Measurements from ENCODE around the gene MPZL1. TPM values are rescaled to one million over a fixed set of nuclear protein-coding genes. Genes with fewer than 3 reads are reported as not detected.

The MPZL1 gene
- total and polyA plus RNA-seq, 5 donors from 2014 or later: 3.3 to 10.0 (median 8.4) TPM

- no peaks in the 10 kb centered on the region for H3K27me3 ChIP-seq (ENCODE audit: control insufficient read depth, insufficient read depth, low read length)
Measured at GRCh38 chr1:167695756-167696561, 25.8 kb upstream of the MPZL1 start.

GRCh38 chr1:167697667-167698141 is 24.1 kb upstream of the MPZL1 start:
- Histone ChIP-seq H3K36me3 (ENCODE audit: control insufficient read depth, insufficient read depth, low read length) (peaks cover 96% of the 10 kb centered on the region), H3K27ac (ENCODE audit: insufficient read depth, low read length, poor library complexity, severe bottlenecking) (no peak overlapping the region), H3K9me3 (ENCODE audit: control insufficient read depth in 2 of 2, low read length in 2 of 2) (no peaks in the 10 kb centered on the region), H3K4me1 (ENCODE audit: control insufficient read depth, insufficient read depth, low read length, poor library complexity, severe bottlenecking) (no peaks in the 10 kb centered on the region), H3K27me3 (ENCODE audit: control insufficient read depth, insufficient read depth, low read length) (no peaks in the 10 kb centered on the region), H3K4me3 (ENCODE audit: low read depth, low read length) (no peak overlapping the region)
- H3K27ac Mint-ChIP-seq: no peak overlapping the region
- DNase-seq: no peak
- no peak for ATAC-seq (ENCODE audit: low read depth in 2 of 2)
- H3K4me1 Mint-ChIP-seq: peaks cover 0 to 14% (median 12%) of the 10 kb centered on the region in 4 donors
- H3K36me3 Mint-ChIP-seq: peaks cover 62% of the 10 kb centered on the region
- no peaks in the 10 kb centered on the region for H3K9me3 Mint-ChIP-seq
- no peak overlapping the region for H3K4me3 Mint-ChIP-seq
- no peaks in the 10 kb centered on the region for H3K27me3 Mint-ChIP-seq

More at GRCh38 chr1:167695756-167696561, 25.8 kb upstream of the MPZL1 start:
- Histone ChIP-seq H3K27ac (ENCODE audit: insufficient read depth, low read length, poor library complexity, severe bottlenecking) (no peak overlapping the region), H3K9me3 (ENCODE audit: control insufficient read depth in 2 of 2, low read length in 2 of 2) (no peaks in the 10 kb centered on the region), H3K36me3 (ENCODE audit: control insufficient read depth, insufficient read depth, low read length) (peaks cover 97% of the 10 kb centered on the region), H3K4me3 (ENCODE audit: low read depth, low read length) (no peak overlapping the region), H3K4me1 (ENCODE audit: control insufficient read depth, insufficient read depth, low read length, poor library complexity, severe bottlenecking) (no peaks in the 10 kb centered on the region)
- H3K36me3 Mint-ChIP-seq: peaks cover 65% of the 10 kb centered on the region
- H3K4me1 Mint-ChIP-seq: peaks cover 0 to 14% (median 7%) of the 10 kb centered on the region in 4 donors
- no peak overlapping the region for H3K4me3 Mint-ChIP-seq
- ATAC-seq (ENCODE audit: low read depth in 2 of 2) (no peak), DNase-seq (no peak)
- H3K27me3 Mint-ChIP-seq: no peaks in the 10 kb centered on the region
- no peaks in the 10 kb centered on the region for H3K9me3 Mint-ChIP-seq
- peak overlapping the region in 1 of 3 donors; percentile 72 for H3K27ac Mint-ChIP-seq

- Mint-ChIP-seq H3K36me3 (peaks cover 64% of the 10 kb centered on the region), H3K4me3 (no peak overlapping the region)
- no peaks in the 10 kb centered on the region for H3K9me3 ChIP-seq (ENCODE audit: control insufficient read depth in 2 of 2, low read length in 2 of 2)
Measured at GRCh38 chr1:167698313-167698712, 23.5 kb upstream of the MPZL1 start.

GRCh38 chr1:167701510-167701909 is 20.3 kb upstream of the MPZL1 start:
- Histone ChIP-seq H3K4me1 (ENCODE audit: control insufficient read depth, insufficient read depth, low read length, poor library complexity, severe bottlenecking) (no peaks in the 10 kb centered on the region), H3K4me3 (ENCODE audit: low read depth, low read length) (no peak overlapping the region), H3K27ac (ENCODE audit: insufficient read depth, low read length, poor library complexity, severe bottlenecking) (peak overlapping the region; percentile 15), H3K27me3 (ENCODE audit: control insufficient read depth, insufficient read depth, low read length) (no peaks in the 10 kb centered on the region), H3K36me3 (ENCODE audit: control insufficient read depth, insufficient read depth, low read length) (peaks cover 96% of the 10 kb centered on the region), H3K9me3 (ENCODE audit: control insufficient read depth in 2 of 2, low read length in 2 of 2) (no peaks in the 10 kb centered on the region)
- H3K4me3 Mint-ChIP-seq: no peak overlapping the region
- H3K4me1 Mint-ChIP-seq: peaks cover 14 to 26% (median 21%) of the 10 kb centered on the region in 4 donors
- peaks cover 60% of the 10 kb centered on the region for H3K36me3 Mint-ChIP-seq
- DNase-seq (no peak), ATAC-seq (ENCODE audit: low read depth in 2 of 2) (no peak)
- H3K9me3 Mint-ChIP-seq: no peaks in the 10 kb centered on the region
- H3K27me3 Mint-ChIP-seq: no peaks in the 10 kb centered on the region
- H3K27ac Mint-ChIP-seq: peak overlapping the region in 2 of 3 donors; percentile 28 to 52

More at GRCh38 chr1:167698313-167698712, 23.5 kb upstream of the MPZL1 start:
- Mint-ChIP-seq H3K27me3 (no peaks in the 10 kb centered on the region), H3K4me1 (peaks cover 5 to 19% (median 16%) of the 10 kb centered on the region in 4 donors), H3K27ac (no peak overlapping the region), H3K9me3 (no peaks in the 10 kb centered on the region)
- DNase-seq (no peak), ATAC-seq (ENCODE audit: low read depth in 2 of 2) (no peak)
- Histone ChIP-seq H3K4me1 (ENCODE audit: control insufficient read depth, insufficient read depth, low read length, poor library complexity, severe bottlenecking) (no peaks in the 10 kb centered on the region), H3K27ac (ENCODE audit: insufficient read depth, low read length, poor library complexity, severe bottlenecking) (no peak overlapping the region), H3K4me3 (ENCODE audit: low read depth, low read length) (no peak overlapping the region), H3K36me3 (ENCODE audit: control insufficient read depth, insufficient read depth, low read length) (peaks cover 96% of the 10 kb centered on the region), H3K27me3 (ENCODE audit: control insufficient read depth, insufficient read depth, low read length) (no peaks in the 10 kb centered on the region)

GRCh38 chr1:167703557-167703956 is 18.2 kb upstream of the MPZL1 start:
- Mint-ChIP-seq H3K4me3 (peak overlapping the region in 1 of 4 donors; percentile 11), H3K9me3 (no peaks in the 10 kb centered on the region), H3K27me3 (no peaks in the 10 kb centered on the region), H3K4me1 (peaks cover 20 to 29% (median 23%) of the 10 kb centered on the region in 4 donors), H3K27ac (peak overlapping the region in 2 of 3 donors; percentile 39 to 84), H3K36me3 (peaks cover 48% of the 10 kb centered on the region)
- Histone ChIP-seq H3K9me3 (ENCODE audit: control insufficient read depth in 2 of 2, low read length in 2 of 2) (no peaks in the 10 kb centered on the region), H3K4me1 (ENCODE audit: control insufficient read depth, insufficient read depth, low read length, poor library complexity, severe bottlenecking) (no peaks in the 10 kb centered on the region), H3K36me3 (ENCODE audit: control insufficient read depth, insufficient read depth, low read length) (peaks cover 77% of the 10 kb centered on the region), H3K4me3 (ENCODE audit: low read depth, low read length) (no peak overlapping the region), H3K27me3 (ENCODE audit: control insufficient read depth, insufficient read depth, low read length) (no peaks in the 10 kb centered on the region), H3K27ac (ENCODE audit: insufficient read depth, low read length, poor library complexity, severe bottlenecking) (no peak overlapping the region)
- ATAC-seq (ENCODE audit: low read depth in 2 of 2) (no peak), DNase-seq (no peak)

GRCh38 chr1:167704715-167705114 is 17.1 kb upstream of the MPZL1 start:
- DNase-seq (no peak), ATAC-seq (ENCODE audit: low read depth in 2 of 2) (no peak)
- Histone ChIP-seq H3K9me3 (ENCODE audit: control insufficient read depth in 2 of 2, low read length in 2 of 2) (no peaks in the 10 kb centered on the region), H3K4me1 (ENCODE audit: control insufficient read depth, insufficient read depth, low read length, poor library complexity, severe bottlenecking) (no peaks in the 10 kb centered on the region), H3K4me3 (ENCODE audit: low read depth, low read length) (no peak overlapping the region), H3K27me3 (ENCODE audit: control insufficient read depth, insufficient read depth, low read length) (no peaks in the 10 kb centered on the region), H3K36me3 (ENCODE audit: control insufficient read depth, insufficient read depth, low read length) (peaks cover 67% of the 10 kb centered on the region), H3K27ac (ENCODE audit: insufficient read depth, low read length, poor library complexity, severe bottlenecking) (no peak overlapping the region)
- peaks cover 22 to 35% (median 25%) of the 10 kb centered on the region in 4 donors for H3K4me1 Mint-ChIP-seq
- peak overlapping the region in 1 of 3 donors; percentile 44 for H3K27ac Mint-ChIP-seq
- no peaks in the 10 kb centered on the region for H3K27me3 Mint-ChIP-seq
- H3K36me3 Mint-ChIP-seq: peaks cover 39% of the 10 kb centered on the region
- H3K9me3 Mint-ChIP-seq: no peaks in the 10 kb centered on the region
- H3K4me3 Mint-ChIP-seq: no peak overlapping the region

GRCh38 chr1:167705250-167705649 is 16.5 kb upstream of the MPZL1 start:
- H3K4me3 ChIP-seq (ENCODE audit: low read depth, low read length): no peak overlapping the region

More at GRCh38 chr1:167705250-167705649, 16.5 kb upstream of the MPZL1 start:
- Mint-ChIP-seq H3K9me3 (no peaks in the 10 kb centered on the region), H3K27ac (peak overlapping the region in 1 of 3 donors; percentile 24), H3K27me3 (no peaks in the 10 kb centered on the region), H3K36me3 (peaks cover 34% of the 10 kb centered on the region), H3K4me3 (peak overlapping the region in 1 of 4 donors; percentile 22), H3K4me1 (peaks cover 21 to 31% (median 25%) of the 10 kb centered on the region in 4 donors)
- peaks cover 62% of the 10 kb centered on the region for H3K36me3 ChIP-seq (ENCODE audit: control insufficient read depth, insufficient read depth, low read length)
- no peaks in the 10 kb centered on the region for H3K27me3 ChIP-seq (ENCODE audit: control insufficient read depth, insufficient read depth, low read length)
- H3K4me1 ChIP-seq (ENCODE audit: control insufficient read depth, insufficient read depth, low read length, poor library complexity, severe bottlenecking): no peaks in the 10 kb centered on the region
- ATAC-seq (ENCODE audit: low read depth in 2 of 2) (no peak), DNase-seq (no peak)
- no peak overlapping the region for H3K27ac ChIP-seq (ENCODE audit: insufficient read depth, low read length, poor library complexity, severe bottlenecking)
- no peaks in the 10 kb centered on the region for H3K9me3 ChIP-seq (ENCODE audit: control insufficient read depth in 2 of 2, low read length in 2 of 2)
